ENCODE results near the gene MXRA8.

Gene MXRA8

GRCh38 chr1:1367315-1367714 is 9.0 kb upstream of the MXRA8 start:
- DNase-seq (ENCODE audit: low read depth in 2 of 2) = no peak

DNA sequence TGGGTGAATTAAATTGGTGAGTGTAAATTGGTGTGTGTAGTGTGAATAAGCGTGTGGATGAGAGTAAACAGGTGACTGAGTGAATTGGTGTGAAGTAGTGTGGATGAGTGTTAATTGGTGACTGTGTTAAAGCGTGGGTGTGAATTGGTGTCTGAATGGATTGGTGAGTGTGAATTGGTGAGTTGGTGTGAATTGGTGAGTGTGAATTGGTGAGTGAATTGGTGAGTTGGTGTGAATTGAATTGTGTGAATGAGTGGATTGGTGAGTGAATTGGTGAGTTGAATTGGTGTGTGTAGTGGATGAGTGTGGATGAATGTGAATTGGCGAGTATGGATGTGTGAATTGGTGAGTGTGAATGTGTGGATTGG is 8.3 kb upstream of the MXRA8 start:
- DNase-seq (ENCODE audit: low read depth in 2 of 2) = no peak

GRCh38 chr1:1365875-1366698 is 7.7 kb upstream of the MXRA8 start:
- DNase-seq (ENCODE audit: low read depth in 2 of 2) = no peak

GRCh38 chr1:1364266-1364665 is 5.9 kb upstream of the MXRA8 start:
- DNase-seq (ENCODE audit: low read depth in 2 of 2) = no peak

DNA sequence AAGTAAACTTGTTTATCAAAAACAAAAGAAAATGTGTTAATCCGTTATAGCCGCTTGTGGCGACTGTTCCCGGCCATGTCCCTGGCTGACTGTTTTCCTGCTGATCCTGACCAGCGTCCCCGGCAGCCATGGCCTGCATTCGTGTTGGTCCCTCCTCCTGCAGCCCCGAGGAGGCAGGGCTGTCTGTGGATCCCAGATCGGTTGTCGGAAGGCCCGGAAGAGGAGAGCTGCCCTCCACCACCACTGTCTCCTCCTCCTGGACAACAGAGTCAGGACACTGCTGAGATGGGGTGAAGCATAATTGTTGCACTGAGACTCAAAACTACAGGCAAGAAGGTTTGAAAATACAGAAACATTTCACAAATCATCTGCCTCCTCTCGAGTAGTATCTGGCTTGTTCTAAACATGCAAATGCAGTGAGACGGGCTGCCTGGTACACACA is 3.6 kb upstream of the MXRA8 start:
- no peak for DNase-seq (ENCODE audit: low read depth in 2 of 2)

GRCh38 chr1:1361233-1361981 is 3.1 kb upstream of the MXRA8 start:
- DNase-seq (ENCODE audit: low read depth in 2 of 2) = no peak

DNA sequence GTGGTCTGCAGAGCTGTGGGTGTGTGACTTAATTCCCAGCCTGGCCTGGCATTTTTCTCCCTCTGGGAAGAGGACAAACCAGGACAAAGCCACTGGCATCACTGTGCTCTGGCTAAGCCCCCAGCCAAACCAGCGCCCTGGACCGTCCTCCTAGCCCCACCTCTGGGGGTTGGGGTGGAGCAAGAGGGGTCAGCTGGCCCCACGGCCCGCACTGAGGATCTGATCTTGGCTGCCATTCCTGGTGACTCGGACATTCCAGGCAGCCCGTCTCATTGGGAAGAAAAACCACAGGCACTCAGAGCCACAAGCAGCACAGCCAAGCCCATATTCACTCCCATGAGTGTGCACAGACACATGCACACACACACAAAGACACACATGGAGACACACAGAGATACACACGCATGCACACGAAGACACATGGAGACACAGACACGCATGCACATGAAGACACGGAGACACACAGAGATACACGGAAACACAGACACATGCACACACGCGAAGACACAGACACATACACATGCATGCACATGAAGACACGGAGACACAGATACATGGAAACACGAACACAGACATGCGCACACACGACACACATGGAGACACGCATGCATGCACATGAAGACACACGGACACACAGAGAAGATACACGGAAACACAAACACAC is 2.3 kb upstream of the MXRA8 start:
- DNase-seq (ENCODE audit: low read depth in 2 of 2) = no peak

GRCh38 chr1:1359664-1360468 is 1.5 kb upstream of the MXRA8 start:
- DNase-seq (ENCODE audit: low read depth in 2 of 2) = no peak

DNA sequence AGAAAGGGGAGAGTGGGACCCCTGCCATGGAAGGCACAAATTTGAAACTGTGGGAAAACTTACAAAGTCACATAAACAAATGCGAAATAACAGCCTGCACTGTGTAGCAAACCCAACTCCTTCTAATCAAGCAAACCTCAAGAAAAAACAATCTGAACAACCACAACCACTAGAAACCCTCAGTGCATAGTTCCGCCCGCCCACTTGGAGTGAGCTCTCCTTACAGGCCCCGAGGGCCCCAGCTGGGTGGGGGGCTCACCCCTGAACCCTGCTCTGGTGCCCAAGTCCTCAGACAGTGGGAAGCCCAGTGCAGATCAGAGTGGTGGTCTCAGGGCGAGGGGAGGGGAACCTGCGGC is 931 bp upstream of the MXRA8 start:
- no peak for DNase-seq (ENCODE audit: low read depth in 2 of 2)

DNA sequence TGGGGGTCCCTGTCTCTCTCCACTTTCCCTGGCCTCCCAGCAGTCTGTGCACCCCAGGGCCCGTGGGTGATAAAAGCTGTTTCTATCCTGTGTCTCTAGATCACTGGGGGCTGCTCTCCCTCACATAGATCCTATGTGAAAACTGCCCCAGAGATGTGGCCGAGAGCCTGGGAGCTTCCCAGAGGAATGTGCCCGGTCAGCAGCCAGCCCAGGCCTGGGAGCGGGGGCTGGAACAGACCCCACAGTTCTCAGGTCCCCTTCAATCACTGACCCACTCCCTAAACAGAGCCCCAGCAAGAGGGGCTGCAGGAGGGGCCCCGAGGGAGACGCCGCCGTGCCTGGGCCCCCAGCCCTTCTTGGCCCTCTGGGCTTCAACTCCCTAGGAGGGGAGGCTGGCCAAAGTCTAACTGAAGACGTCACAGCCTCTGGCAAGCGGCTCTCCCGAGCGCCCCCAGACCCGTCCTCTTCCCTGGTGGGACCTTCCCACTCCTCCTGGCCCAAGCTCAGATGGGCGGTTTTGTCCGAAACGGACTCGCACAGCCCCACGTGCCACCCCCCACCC is 403 bp downstream of the MXRA8 start:
- no peak for DNase-seq (ENCODE audit: low read depth in 2 of 2)

GRCh38 chr1:1356796-1357401 is 1.5 kb downstream of the MXRA8 start:
- DNase-seq (ENCODE audit: low read depth in 2 of 2) = no peak

DNA sequence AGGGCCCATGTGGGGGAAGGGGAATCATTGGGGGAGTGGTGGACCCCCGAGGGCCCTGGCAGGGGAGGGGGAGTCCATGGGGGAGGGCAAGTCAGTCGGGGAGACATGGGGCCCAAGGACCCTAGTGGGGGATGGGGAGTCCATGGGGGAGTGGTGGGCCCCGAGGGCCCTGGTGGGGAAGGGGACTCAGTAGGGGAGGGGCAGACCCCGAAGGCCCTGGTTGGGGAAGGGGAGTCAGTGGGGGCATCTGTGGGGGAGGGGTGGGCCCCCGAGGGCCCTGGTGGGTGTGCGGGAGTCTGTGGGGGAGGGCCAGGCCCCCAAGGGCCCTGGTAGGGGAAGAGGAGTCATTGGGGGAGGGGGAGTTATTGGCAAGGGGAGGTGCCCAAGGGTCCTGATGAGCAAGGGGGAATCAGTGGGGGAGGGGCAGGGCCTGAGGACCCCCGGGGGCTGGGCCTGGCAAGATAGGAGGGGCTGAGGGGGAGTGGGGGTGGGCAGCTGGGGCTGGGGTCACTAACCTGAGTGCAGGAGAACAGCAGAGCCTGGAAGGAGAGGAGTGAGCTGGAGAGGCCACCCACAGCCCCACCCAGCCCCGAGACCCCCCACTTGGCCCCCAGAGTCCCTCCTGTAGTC is 2.1 kb downstream of the MXRA8 start:
- no peak for DNase-seq (ENCODE audit: low read depth in 2 of 2)

- no peak for DNase-seq (ENCODE audit: low read depth in 2 of 2)
These were observed 2.9 kb downstream of the MXRA8 start for GRCh38 chr1:1355416-1355815.

- no peak for DNase-seq (ENCODE audit: low read depth in 2 of 2)
These were observed 3.8 kb downstream of the MXRA8 start for GRCh38 chr1:1354271-1355247.

GRCh38 chr1:1353389-1354151 is 4.8 kb downstream of the MXRA8 start:
- no peak for DNase-seq (ENCODE audit: low read depth in 2 of 2)

GRCh38 chr1:1352786-1353388 is 5.5 kb downstream of the MXRA8 start:
- no peak for DNase-seq (ENCODE audit: low read depth in 2 of 2)

GRCh38 chr1:1351511-1352427 is 6.6 kb downstream of the MXRA8 start:
- no peak for DNase-seq (ENCODE audit: low read depth in 2 of 2)
